Measurements from ENCODE around the gene TWNK. TPM values are rescaled to one million over a fixed set of nuclear protein-coding genes. Genes with fewer than 3 reads are reported as not detected.

Gene TWNK
- total RNA-seq, 1 donor from 2014 or later = 5.2 TPM

DNA sequence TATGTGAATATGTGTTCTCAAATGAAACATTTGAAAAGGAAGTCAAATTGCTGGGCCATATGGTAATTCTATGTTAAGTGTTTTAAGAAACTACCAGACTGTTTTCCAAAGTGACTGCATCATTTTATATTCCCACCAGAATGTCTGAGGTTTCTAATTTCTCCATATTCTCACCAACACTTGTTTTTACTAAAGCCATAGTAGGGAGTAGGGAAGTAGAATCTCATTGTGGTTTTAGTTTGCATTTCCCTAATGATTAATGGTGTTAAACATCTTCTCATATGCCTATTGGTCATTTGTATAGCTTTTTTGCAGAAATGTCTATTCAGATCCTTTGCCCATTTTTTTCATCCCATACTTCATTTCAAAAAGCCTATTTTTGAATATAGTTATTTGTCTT lies 27.1 kb upstream of the TWNK start:
- DNase-seq (ENCODE audit: low read depth) = no peak
- TF ChIP-seq, protein P1, sequence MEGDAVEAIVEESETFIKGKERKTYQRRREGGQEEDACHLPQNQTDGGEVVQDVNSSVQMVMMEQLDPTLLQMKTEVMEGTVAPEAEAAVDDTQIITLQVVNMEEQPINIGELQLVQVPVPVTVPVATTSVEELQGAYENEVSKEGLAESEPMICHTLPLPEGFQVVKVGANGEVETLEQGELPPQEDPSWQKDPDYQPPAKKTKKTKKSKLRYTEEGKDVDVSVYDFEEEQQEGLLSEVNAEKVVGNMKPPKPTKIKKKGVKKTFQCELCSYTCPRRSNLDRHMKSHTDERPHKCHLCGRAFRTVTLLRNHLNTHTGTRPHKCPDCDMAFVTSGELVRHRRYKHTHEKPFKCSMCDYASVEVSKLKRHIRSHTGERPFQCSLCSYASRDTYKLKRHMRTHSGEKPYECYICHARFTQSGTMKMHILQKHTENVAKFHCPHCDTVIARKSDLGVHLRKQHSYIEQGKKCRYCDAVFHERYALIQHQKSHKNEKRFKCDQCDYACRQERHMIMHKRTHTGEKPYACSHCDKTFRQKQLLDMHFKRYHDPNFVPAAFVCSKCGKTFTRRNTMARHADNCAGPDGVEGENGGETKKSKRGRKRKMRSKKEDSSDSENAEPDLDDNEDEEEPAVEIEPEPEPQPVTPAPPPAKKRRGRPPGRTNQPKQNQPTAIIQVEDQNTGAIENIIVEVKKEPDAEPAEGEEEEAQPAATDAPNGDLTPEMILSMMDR (conservative IDR thresholded peaks at IDR 0.05; ENCODE audit: low read depth, low read length) = no peak
- no peak overlapping the region for H3K4me3 ChIP-seq (ENCODE audit: low read depth, low read length)

DNA sequence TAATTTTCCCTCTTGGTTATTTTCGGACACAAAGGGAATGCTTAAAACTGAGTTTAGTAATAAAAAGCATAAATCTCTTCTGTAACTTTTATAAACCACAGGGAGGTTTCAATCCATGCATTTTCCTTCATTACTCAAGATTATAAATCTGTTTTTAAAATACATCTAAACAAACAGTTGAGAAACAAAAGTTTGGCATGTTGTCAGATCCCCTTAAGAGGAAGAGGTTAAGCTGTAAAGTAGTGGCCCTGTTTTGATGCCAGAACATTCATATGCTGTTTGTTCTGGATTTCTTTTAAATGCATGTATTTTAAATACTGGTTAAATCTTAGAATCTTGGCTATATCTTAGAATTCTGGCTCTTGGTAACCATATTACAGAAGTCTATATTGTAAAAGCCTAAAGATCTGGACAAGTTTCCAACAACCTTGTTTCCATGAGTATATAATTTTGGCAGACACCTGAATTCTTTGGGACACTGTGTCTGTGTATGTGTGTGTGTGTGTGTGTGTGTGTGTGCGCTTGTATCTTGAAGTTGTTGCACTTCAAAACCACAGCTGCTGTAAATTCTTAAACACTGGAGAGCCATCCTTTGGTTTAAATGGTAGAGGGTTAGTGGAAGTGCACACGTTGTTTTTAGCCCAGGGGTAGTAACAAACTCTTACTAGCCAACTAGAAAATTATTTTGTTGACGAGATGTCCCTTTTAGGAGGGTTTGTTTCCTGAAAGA lies 24.8 kb upstream of the TWNK start:
- DNase-seq (ENCODE audit: low read depth) = no peak
- TF ChIP-seq, protein P1 (conservative IDR thresholded peaks at IDR 0.05; ENCODE audit: low read depth, low read length) = no peak
- no peak overlapping the region for H3K4me3 ChIP-seq (ENCODE audit: low read depth, low read length)

DNA sequence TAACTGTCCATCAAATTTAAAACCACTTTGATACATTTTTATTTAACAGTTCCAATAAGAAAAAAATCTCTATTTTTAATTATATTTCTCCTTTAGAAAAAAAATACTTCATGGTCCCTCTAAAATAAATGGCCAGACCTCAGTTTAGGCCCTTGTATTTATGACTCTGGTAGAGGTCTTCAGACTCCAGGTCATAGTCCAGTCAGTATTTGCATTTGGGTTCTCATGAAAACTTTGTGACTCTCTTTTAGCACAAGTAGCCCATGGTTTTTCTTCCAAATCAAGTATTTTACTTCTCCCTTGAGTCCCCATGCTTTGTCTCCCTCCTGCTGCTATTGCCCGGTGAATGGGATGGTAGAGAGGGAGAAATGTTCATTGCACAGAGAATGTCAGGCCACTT lies 23.5 kb upstream of the TWNK start:
- DNase-seq (ENCODE audit: low read depth) = no peak
- TF ChIP-seq, protein P1 (conservative IDR thresholded peaks at IDR 0.05; ENCODE audit: low read depth, low read length) = no peak
- no peak overlapping the region for H3K4me3 ChIP-seq (ENCODE audit: low read depth, low read length)

DNA sequence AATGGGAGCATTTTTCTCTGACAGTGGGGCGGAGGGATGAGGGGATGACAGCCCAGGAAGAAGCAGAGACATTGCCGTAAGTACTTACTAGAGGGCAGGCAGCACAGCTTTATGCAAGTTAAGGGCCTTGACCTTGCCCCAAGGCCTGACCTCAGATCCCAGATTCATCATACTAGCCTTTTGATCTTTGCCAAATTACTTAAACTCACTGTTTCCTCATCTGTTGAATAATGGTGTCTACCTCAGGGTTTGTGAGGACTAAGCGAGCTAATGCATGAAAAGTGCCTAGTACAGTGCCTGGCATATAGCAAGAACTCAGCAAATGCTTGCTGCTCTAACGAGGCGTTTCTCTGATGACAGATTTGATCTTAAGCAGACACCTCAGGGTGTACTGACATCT lies 21.5 kb upstream of the TWNK start:
- TF ChIP-seq, protein P1 (conservative IDR thresholded peaks at IDR 0.05; ENCODE audit: low read depth, low read length) = no peak
- H3K4me3 ChIP-seq (ENCODE audit: low read depth, low read length) = no peak overlapping the region
- no peak for DNase-seq (ENCODE audit: low read depth)

DNA sequence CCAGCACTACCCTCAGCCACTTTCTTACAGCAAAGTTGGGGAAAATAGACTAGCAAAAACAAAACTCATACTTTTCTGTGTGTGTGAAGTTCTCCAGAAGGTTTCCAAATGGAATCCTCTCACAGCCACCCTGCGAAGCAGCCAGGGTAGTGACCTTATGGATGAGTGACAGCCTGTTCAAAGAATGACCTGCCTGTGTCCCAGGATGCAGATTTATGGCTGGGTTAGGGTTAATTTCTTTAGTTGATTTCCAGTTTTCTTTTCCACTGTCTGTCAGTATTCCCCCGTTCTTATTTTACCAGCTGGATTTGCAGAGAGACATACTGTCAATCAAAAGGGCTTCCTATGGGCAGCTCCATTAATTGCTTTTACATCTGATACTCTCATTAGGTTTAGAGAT lies 20.5 kb upstream of the TWNK start:
- TF ChIP-seq, protein P1 (conservative IDR thresholded peaks at IDR 0.05; ENCODE audit: low read depth, low read length) = no peak
- DNase-seq (ENCODE audit: low read depth) = no peak
- no peak overlapping the region for H3K4me3 ChIP-seq (ENCODE audit: low read depth, low read length)

DNA sequence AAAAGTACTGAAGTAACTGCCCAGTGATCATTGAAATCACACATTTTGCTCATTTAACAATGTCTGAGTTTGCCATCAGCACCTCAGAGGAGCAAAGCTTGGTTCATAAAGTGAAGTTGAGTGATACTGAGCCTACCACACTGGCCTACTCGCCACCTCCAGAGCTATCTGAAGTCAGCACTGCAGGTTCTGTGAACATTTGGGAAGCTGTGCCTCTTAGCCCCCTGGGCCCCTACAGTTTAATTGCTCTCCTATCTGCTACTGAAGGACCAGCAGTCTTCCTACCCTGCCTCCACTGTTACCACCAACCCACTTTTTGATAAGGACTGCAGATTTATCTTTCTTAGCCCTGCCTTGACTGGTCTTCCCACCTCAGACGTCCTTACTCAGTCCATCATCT lies 20.0 kb upstream of the TWNK start:
- no peak for DNase-seq (ENCODE audit: low read depth)
- TF ChIP-seq, protein P1 (conservative IDR thresholded peaks at IDR 0.05; ENCODE audit: low read depth, low read length) = no peak
- no peak overlapping the region for H3K4me3 ChIP-seq (ENCODE audit: low read depth, low read length)
